GM21390 (cell line): ENCODE measurements around the gene NOP53.
"Not testable (repeated sequence)": the region's sequence is repeated elsewhere in the genome, so short reads cannot be mapped to it uniquely, and the experiment has no call there.

Source experiments
- ATAC-seq: cut with Tn5 transposase; IDR thresholded peaks from one replicate; pipeline ENCODE4 v1.9.1; 2021; ENCODE audit not compliant: unreplicated experiment

NOP53 gene

GRCh38 chr19:47745010-47745901, at the start of gene NOP53:
TSS of gene NOP53 (plus strand) at chr19:47745546. CDS start at chr19:47745560, 14 bp downstream.
- peak; percentile 62 for ATAC-seq

- ATAC-seq: no peak
Measured at GRCh38 chr19:47696635-47697034, 48.7 kb upstream of the NOP53 start.

- no peak for ATAC-seq
Measured at GRCh38 chr19:47697863-47698609, 47.3 kb upstream of the NOP53 start.

GRCh38 chr19:47698631-47699359, 46.6 kb upstream of the NOP53 start:
- ATAC-seq: no peak

- ATAC-seq: no peak
Measured at GRCh38 chr19:47699360-47699917, 45.9 kb upstream of the NOP53 start.

GRCh38 chr19:47700934-47701716, 44.2 kb upstream of the NOP53 start:
- ATAC-seq: no peak

- ATAC-seq: no peak
Measured at GRCh38 chr19:47701717-47702552, 43.4 kb upstream of the NOP53 start.

GRCh38 chr19:47702671-47703070, 42.7 kb upstream of the NOP53 start:
- ATAC-seq: no peak

- ATAC-seq: no peak
Measured at GRCh38 chr19:47703301-47703700, 42.0 kb upstream of the NOP53 start.

GRCh38 chr19:47704024-47704423, 41.3 kb upstream of the NOP53 start:
- ATAC-seq: no peak

- no peak for ATAC-seq
Measured at GRCh38 chr19:47704656-47705055, 40.7 kb upstream of the NOP53 start.

GRCh38 chr19:47707135-47707925, 38.0 kb upstream of the NOP53 start:
- no peak for ATAC-seq

GRCh38 chr19:47711652-47712242, 33.6 kb upstream of the NOP53 start:
- ATAC-seq: no peak

- ATAC-seq: no peak
Measured at GRCh38 chr19:47713046-47714021, 32.0 kb upstream of the NOP53 start, which contains the start of gene EHD2. TSS of gene EHD2 (plus strand) at chr19:47713422. CDS start at chr19:47716613, 3,191 bp downstream.

GRCh38 chr19:47714339-47714738, 31.0 kb upstream of the NOP53 start:
- no peak for ATAC-seq

GRCh38 chr19:47714855-47715254, 30.5 kb upstream of the NOP53 start:
- not testable (repeated sequence) for ATAC-seq
